GM21360 (cell line): Measurements from ENCODE around the gene GP9.
"Not testable (repeated sequence)": the region's sequence is repeated elsewhere in the genome, so short reads cannot be mapped to it uniquely, and the experiment has no call there.

Source experiments
- ATAC-seq: cut with Tn5 transposase; IDR thresholded peaks from one replicate; pipeline ENCODE4 v1.9.1; 2021; ENCODE audit warnings: mild to moderate bottlenecking, moderate library complexity; ENCODE audit not compliant: unreplicated experiment

GP9 gene

DNA sequence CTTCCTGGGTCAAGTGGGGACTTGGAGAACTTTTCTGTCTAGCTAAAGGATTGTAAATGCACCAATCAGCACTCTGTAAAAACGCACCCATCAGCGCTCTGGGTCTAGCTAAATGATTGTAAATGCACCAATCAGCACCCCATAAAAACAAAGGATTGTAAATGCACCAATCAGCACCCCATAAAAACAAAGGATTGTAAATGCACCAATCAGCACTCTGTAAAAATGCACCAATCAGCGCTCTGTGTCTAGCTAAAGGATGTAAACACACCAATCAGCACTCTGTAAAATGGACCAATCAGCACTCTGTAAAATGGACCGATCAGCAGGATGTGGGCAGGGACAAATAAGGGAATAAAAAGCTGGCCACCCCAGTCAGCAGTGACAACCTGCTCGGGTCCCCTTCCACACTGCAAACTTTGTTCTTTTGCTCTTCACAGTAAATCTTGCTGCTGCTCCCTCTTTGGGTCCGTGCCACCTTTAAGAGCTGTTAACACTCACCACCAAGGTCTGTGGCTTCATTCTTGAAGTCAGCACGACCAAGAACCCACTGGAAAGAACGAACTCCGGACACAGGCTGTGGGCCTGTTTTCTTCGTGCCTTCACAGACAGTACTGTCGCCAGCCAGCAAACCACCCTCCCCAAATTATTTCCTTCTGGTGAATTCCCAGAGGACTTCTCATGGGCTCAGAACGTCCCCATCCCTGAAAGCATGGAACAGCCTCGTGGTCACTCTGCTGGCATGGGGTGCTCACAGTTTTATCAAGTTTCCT is 8.9 kb downstream of the GP9 start:
- ATAC-seq: not testable (repeated sequence)

DNA sequence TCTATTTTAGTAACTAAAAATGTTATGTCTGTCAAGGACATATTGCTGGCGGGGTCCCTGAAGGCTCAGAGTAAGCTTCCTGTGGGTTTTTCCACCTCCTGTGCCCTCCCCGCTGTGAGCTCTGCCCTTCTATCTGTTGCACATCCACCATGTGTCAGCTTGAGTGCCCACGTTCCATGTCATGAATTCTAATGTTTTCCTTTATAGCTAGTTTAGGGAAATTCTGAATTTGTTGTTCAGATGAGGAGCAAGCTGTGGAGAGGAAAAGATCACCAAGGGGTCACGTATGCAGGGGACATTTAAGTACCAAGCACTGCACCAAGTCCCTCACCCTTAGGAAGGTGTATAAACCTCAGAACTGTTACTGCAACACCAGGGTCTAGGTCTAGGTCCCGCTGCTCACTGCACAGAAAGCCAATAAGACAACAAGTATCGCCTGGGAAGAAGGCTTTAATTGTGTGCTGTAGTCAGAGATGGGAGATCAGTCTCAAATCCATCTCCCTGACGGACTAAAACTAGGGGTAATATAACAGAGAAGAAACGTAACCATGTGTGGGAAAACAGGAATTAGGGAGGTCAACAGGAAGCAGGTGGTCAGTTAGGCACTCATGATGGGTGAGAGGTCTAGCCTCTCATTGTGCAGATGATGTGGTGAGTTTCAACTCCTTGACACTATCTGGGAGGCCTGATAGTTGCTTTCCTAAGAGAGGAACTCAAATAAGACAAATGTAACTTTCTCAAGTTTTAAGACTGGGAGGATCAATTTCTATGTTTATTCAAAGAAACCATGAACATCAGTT is 9.7 kb downstream of the GP9 start:
- ATAC-seq: no peak

DNA sequence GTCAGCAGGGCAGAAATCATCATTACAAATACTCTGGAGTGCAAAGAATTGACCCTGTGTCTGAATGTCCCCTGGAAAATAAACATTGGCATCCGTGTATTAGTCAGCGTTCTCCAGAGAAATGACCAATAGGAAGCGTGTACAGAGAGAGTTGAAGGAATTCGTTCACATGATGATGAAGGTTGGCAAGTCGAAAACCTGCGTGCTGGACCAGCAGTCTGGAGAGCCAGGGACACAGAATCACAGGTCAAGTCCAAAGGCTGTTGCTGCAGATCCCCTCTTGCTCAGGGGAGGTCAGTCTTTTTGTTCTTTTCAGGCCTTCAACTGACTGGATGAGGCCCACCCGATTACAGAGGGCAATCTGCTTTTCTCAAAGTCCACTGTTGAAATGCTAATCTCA is 16.6 kb downstream of the GP9 start:
- ATAC-seq: no peak

DNA sequence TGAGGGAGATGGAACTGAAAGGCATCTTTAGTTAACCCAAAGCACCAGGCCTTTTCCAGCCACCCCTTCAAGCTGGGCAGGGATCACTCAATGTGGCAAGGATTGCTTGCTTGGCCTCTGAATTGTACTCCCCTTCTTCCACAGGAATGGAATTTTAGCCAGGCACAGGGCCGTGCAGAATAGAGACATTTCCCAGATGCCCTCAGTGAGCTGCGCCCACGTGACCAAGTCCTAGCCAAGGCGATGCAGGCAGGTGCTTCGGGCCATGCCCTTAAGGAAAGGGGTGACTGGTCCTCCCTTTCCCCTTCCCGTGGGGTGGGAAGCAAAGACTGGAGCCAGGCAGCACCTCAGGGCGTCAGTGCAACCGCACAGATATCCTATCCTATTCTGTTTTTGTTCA is 17.9 kb downstream of the GP9 start:
- ATAC-seq: no peak

DNA sequence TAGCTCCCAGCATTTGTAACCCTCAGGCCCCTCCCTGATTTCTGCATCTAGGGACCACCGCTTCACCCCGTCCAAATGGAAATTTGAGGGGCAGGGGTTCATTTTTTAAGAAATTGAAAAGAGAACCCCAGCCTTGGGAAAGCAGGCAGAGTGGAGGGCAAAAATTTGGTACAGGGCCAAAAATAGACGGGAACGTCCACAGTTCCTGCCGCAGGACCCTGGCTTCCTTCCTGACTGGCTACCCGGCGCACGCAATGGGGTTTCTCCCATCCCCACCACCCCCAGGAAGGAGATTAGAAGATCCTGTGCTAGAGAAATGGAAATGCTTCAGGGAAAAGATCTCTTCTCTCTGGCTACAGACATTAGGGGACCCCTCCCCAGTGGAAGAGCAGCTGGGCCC is 20.9 kb downstream of the GP9 start:
- no peak for ATAC-seq

DNA sequence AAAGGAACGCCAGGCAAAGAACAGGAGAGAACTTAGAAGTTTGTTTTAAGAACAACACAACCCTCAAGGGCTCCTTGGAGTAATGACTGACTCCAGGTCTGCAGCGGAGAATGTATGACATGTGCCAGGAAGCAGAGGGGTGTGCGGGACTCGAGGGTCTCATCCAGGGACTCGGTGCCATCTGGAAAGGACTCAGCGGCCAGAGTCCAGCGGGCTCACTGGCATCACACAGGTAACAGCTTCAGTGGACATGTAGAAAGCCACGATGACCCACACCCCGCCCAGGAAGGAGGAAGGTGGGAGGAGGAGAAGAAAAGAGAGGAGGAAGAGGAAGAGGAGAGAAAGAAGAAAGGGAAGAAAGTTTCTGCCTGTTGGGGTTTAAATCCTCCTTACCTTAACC is 21.4 kb downstream of the GP9 start:
- no peak for ATAC-seq

DNA sequence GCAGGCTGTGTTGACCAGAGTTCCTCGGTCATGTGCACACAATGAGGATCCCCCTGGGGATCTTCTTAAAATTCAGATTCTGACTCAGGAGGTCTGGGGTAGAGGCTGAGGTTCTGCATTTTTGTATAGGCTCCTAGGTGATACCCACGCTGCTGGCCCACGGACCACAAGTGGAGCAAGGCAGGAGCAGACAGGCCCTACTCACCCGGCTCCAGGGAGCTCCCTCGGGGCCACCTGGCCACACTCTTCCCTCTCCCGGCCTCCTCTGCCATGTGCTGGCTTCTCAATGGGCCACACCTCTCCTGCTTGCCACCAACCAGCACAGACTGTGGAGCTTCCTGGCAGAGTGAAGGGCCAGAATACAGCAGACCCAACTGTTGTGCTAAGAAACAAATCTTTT is 23.9 kb downstream of the GP9 start:
- no peak for ATAC-seq

DNA sequence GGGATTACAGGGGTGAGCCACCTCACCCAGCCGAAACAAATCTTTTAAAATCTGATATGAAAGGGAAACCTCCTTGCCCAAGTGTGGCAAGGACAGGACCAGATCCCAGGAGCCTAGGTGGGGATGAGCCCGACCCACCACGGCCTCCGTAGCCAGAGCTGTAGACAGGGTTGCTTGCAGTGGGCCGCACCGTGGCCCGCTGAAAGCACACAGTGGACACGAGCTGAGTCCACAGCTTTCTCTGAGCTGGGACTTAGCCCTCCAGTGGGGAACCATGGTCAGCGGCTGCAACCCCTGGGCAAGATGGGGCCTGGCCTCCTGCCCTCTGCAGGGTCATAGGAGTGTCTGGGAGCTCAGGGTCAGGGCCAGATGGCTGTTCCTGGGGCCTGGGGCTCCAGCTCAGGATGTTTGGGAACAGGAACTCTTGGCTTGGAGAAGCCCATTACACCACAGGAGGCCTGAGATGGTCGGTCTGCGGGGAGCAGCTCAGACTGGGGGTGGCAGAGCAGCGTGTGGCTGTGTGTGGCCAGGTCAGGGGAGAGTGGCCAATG is 24.7 kb downstream of the GP9 start:
- ATAC-seq: no peak

DNA sequence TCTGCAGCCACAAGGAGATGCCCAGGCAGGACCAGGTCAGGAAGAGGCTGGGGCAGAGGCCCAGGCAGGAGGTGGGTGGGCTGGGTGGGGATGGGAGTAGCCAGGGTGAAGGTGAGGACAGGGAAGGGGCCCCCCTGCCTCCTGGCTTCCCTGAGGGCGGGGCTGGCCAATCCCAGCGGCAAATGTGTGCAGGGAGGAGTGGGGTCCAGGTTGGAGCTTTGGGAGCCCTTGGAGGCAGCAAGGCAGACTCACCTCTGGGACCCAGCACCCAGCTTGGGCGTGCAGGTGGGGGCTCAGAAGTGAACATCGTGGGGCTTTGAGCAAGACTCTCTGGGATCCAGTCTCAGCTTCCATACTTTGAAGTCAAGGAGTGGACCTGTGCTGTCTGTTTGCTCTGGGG is 25.2 kb downstream of the GP9 start:
- no peak for ATAC-seq

DNA sequence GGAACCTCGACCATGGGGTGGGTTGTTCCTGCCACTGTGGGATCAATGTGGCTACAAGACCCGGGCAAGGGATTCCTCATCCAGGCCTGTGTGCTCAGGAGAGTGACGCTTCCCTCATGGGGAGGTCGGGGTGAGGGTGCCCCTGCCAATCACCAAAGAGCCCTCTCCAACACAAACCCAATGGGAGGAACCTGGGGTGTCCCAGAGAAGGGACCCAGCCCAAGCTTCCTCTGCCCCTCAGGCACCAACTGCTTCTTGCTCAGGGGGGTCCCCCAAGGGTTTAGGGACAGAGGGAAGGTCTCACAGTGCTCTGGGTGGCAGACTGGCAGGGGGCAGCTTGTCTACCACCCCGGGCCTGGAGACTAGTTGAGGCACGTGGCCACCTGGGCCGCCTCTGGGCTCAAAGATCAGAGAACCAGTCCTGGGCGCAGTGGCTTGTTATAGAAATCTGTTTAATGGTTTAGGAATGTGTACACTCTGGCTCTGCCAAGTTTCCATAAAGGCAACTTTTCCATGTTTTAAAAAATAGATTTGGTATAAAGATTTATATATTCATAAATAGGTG is 26.6 kb downstream of the GP9 start:
- no peak for ATAC-seq

DNA sequence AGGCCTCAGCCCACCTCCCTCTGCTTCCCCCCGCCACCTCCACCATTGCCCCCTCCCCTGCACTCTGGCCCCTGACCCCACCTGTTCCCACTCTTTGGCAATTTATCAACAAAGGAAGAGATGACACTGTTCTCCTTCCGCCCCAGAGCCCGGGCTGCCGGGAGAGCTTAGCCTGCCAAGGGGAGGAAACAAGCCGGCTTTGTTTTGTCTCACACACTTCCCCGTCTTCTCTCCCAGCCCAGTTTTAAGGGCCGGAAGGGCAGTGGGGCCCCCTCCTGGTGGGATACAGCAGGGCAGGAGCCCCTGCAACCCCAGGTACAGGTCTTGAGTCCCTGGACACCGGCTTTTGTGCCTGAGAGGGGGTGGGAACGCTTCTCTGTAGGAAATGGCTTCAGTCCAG is 27.3 kb downstream of the GP9 start:
- not testable (repeated sequence) for ATAC-seq

DNA sequence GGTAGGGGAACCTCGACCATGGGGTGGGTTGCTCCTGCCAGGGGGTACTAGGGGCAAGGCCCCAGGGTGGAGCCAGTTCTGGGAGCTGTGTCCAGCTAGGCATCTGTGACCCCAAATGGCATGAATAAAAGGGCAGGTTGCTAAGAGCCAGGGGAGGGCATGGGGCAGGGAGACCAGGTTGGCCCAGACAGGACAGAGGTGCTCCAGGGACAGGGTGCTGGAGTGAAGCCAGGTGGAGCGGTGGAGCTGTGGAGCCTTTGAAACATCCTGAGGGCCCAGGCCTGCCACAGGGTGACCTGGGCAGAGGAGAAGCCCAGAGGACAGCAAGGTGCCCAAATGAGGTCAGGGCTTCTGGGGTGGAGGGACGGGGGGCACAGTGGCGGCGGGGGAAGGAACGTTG is 27.7 kb downstream of the GP9 start:
- ATAC-seq: not testable (repeated sequence)

DNA sequence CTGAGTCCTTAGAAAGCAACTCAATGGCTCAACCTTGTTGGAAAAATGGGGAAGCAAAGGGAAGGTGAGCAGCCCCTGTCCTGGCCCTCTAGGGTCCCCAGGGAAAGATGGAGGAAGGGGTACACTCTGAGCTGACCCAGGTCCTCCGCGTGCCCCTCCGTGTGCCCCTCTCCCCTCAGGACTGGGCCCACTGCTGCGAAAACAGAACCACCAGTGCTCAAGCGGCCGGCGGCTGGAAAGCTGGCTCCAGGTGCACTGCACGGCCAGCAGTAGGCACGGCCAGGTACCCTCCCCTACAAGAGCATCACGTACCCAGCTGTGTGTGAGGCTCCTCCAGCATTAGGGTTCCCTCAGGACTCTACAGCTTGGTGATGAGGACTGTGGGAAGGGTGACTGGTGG is 34.7 kb downstream of the GP9 start:
- no peak for ATAC-seq

DNA sequence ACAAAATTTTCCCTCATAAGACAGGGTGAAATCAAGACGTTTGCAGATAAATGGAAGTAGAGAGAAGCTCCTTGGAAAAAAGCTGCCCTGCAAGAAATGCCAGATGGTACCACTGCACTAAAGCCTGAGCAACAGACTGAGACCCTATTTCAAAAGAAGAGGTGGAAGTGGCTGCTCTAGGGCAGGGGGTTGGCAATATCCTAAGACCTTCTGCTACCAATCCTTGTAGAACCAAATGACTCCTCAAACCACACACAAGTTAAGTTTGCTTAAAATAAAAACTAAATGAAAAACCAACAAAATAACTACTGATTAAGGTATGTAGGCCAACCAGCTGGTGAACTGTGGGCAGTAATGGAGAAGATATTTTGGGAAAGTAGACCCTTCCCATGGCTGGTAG is 39.7 kb downstream of the GP9 start:
- no peak for ATAC-seq

DNA sequence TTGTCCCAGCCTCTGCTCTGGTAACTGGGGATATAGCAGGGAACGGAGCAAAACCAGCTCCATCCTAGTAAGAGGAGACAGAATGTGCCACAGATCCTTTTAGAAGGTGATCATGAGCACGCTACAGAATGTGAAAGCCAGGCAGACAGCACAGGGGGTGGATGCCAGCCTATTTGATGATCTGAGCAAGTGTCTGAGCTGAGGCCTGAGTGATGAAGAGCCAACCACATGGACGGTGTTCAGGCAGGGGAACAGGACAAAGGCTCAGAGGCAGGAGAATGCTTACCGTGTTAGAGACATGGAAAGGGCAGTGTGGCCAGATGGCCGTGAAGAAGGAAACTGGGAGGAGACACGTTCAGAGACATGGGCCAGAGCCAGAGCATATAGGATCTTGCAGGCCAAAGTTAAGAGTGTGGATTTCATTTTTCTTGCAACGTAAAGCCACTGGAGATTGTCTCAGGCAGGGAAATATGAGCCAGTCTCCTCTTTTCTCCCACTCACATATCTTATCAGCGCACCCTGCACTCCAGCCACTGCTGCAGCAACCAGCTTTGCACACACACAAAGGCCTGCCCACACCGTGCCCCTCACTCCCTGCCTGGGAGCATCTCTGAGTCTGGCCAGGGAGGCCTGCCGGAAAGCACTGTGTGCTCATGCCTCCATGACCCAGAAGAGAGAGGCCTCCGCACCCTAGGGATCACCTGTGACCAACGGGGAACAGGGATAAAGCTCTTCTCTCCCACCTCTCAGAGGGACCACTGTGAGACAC is 41.0 kb downstream of the GP9 start:
- ATAC-seq: no peak

DNA sequence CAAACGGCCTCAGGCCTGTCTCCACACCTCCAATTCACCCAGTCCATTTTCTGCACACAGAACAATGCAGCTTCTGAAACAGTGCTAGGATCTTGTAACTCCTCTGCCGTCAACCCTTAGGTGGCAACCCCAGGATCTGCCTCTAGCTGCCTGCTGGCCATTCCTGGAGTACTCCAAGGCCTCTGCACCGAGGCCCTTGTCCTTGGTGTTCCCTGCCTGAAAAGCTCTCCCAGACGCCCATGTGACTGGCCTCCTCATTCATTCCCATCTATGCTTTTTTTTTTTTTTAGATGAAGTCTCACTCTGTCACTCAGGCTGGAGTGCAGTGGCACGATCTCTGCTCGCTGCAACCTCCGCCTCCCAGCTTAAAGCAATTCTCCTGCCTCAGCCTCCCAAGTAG is 42.7 kb downstream of the GP9 start:
- no peak for ATAC-seq

DNA sequence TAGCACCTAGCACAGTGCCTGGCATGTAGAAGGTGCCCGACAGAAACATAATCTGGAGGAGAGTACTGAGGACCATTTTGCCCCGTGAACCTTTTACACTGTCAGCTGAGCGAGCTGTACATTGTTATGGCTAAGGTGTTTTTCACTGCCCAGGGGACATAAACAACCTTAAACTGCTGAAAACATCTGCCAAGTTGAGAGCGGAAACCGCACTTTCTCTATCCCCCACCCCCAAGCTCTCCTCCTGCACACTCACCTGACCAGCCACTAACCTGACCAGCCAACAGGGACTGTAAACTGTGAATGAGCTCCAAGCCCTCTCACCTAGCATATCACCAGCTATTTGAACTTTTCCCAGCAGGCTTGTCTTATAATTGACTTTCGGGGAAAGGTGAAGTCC is 43.5 kb downstream of the GP9 start:
- no peak for ATAC-seq

DNA sequence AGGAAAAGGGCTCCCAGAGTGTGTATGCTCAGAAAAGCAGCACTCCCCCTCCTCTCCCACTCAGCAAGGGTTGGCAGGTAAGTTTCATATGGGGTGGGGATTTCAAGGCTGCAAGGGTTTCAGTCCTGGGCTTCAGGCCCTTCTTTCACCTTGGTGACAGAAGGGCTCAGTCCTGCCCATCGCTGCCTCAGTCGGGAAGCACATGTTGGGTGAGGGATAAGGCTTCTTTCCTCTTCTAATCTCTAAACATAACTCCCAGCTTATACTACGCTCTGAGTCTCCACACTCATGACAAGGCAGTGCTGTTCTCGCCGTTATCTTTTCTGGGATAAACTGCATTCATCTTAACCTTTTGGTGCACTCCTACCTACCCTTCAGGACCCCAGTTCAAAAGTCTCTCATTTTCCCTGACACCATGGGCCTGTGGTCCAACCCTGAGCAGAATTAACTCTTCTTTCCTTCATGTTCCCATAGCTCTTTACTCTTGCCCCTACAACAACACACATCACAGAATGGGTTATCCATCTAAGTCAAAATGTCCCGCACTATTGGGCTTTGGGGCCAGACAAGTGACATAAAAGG is 44.0 kb downstream of the GP9 start:
- ATAC-seq: no peak

DNA sequence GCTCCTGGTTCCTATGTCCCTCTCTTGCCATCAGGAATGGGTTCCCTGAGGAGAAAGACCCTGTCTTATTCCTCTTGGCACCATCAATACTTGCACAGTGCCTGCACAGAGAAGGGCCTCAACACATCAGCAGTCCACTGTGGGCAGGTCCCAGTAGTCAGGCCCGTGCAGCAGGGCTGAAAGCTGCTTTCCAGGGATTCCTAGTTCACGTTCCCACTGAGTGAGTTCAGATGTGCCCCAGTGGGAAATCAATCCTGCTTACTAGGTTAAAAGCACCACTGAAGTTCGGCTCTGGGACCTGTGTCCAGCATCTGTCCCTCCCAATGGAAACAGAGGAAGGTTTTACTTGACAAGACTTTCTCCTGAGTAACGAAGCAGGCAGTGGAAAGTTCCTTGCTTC is 45.3 kb downstream of the GP9 start:
- no peak for ATAC-seq

DNA sequence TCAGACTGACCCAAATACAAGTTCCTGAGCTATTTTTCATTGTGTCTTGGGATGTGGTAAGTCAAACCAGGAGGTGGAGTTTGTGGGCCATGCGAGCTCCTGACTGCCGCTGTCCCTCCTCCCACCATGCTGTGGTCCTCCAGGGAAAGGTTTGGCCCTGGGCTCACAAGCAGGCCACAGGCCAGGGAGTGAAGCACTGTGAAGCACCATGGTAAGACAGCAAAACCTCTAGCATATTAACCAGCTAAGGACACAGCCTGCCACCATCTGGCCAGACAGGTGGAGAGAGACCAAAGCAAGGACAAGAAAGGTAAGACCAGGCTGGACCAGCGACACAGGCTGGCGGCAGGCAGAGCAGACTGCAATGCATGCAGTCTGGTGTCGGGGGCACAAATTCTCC is 45.7 kb downstream of the GP9 start:
- no peak for ATAC-seq
